ENCODE results near the gene TUBGCP6. TPM values are rescaled to one million over a fixed set of nuclear protein-coding genes. Genes with fewer than 3 reads are reported as not detected.

TUBGCP6 gene
- total RNA-seq, 2 donors from 2014 or later = 52.3 to 80.1 TPM

DNA sequence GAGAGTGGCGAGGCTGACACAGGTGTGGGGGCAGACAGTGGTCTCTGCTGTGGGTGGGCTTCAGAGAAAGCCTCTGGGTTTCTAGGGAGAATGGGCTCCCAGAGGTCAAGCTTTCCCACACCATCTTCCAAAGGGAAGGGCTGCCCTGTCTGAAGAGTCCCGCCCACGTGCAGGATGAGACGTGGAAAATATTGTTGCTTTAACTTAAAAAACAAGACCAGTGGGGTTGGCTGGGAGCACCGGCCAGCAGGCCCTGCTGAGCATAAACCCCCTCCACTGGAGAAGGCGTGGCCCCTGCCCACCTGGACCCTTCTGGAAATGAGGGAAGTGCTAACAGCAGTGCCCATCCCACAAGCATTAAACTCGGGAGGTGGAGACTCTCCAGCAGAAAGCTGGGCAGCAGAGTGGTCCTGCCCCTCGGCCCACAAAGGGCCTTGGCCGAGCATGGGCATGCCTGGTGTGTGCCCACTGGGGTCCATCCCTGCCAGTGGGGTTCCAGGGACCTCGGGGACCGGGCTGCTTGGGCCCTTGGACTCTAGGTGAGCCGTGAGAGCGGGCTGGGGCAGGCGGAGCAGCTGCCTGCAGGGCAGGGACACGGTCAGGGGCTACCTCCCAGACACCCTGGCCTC, 28.7 kb downstream of the TUBGCP6 start:
- no peak for DNase-seq (ENCODE audit: low spot score)

DNA sequence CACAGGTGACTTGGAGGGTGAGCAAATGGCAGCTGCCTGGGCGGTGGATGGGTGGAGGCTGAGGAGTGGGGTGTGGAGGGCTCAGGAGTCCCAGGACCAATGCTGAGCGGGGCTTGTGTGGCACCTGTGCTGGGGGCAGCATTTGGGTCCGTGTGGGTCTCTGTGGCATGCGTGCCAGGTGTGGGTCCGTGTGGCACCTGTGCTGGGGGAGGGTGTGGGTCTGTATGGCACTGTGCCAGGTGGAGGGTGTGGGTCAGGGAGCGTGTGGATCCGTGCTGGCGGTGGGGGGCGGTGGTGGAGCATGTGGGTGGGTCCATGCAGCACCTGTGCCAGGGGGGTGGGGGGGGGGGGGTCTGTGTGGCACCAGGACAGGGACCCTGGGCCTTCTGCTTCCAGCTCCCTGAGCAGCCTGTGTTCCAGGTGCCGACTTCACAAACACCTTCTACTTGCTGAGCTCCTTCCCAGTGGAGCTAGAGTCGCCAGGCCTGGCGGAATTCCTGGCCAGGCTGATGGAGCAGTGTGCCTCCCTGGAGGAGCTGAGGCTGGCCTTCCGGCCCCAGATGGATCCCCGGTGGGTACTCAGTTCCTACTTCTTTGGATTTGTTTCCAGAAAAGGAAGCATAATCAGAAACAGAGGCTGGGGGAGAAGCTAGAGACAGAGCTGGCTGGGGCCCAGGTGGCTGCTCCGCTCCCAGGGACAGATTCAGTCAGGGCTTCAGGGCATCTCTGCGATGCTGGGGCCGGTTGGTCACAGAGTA, 29.3 kb downstream of the TUBGCP6 start:
- ATAC-seq (ENCODE audit: insufficient number of reproducible peaks, low FRiP score, low read depth) (no peak), DNase-seq (ENCODE audit: low spot score) (no peak)
- H3K9me3 ChIP-seq = no peaks in the 10 kb centered on the region
- TF ChIP-seq, protein P1, sequence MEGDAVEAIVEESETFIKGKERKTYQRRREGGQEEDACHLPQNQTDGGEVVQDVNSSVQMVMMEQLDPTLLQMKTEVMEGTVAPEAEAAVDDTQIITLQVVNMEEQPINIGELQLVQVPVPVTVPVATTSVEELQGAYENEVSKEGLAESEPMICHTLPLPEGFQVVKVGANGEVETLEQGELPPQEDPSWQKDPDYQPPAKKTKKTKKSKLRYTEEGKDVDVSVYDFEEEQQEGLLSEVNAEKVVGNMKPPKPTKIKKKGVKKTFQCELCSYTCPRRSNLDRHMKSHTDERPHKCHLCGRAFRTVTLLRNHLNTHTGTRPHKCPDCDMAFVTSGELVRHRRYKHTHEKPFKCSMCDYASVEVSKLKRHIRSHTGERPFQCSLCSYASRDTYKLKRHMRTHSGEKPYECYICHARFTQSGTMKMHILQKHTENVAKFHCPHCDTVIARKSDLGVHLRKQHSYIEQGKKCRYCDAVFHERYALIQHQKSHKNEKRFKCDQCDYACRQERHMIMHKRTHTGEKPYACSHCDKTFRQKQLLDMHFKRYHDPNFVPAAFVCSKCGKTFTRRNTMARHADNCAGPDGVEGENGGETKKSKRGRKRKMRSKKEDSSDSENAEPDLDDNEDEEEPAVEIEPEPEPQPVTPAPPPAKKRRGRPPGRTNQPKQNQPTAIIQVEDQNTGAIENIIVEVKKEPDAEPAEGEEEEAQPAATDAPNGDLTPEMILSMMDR (IDR thresholded peaks at IDR 0.05) = no peak
- peaks cover 42% of the 10 kb centered on the region for H3K36me3 ChIP-seq
- H3K27me3 ChIP-seq (replicated peaks; ENCODE audit: insufficient read depth) = no peaks in the 10 kb centered on the region
- no peaks in the 10 kb centered on the region for H3K4me1 ChIP-seq (ENCODE audit: control insufficient read depth in 1 of 2, low read depth in 2 of 2)
- no peak overlapping the region for H3K4me3 ChIP-seq
- no peak overlapping the region for H3K27ac ChIP-seq

More for the DNA sequence above, 28.7 kb downstream of the TUBGCP6 start:
- peaks cover 43% of the 10 kb centered on the region for H3K36me3 ChIP-seq
- no peak for ATAC-seq (ENCODE audit: insufficient number of reproducible peaks, low FRiP score, low read depth)
- TF ChIP-seq, protein P1 (IDR thresholded peaks at IDR 0.05) = no peak
- no peaks in the 10 kb centered on the region for H3K4me1 ChIP-seq (ENCODE audit: control insufficient read depth in 1 of 2, low read depth in 2 of 2)
- H3K27ac ChIP-seq = no peak overlapping the region
- no peaks in the 10 kb centered on the region for H3K27me3 ChIP-seq (replicated peaks; ENCODE audit: insufficient read depth)
- H3K4me3 ChIP-seq = no peak overlapping the region
- no peaks in the 10 kb centered on the region for H3K9me3 ChIP-seq

DNA sequence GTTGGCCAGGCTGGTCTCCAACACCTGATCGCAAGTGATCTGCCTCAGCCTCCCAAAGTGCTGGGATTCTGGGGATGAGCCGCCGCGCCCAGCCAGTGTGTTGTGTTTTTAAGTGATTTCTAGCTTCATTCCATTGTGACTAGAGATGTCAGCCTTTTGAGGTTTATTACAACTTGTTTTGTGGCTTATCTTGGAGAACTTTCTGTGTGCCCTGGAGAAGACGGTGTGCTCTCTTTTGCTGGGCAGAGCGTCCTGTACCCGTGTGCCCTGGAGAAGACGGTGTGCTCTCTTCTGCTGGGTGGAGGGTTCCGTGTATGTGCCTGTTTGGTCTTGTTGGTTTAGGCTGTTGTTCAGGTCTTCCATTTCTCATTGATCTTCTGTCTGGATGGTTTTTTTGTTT, 31.6 kb downstream of the TUBGCP6 start:
- no peak for ATAC-seq (ENCODE audit: insufficient number of reproducible peaks, low FRiP score, low read depth)
- DNase-seq (ENCODE audit: low spot score) = no peak
- peaks cover 35% of the 10 kb centered on the region for H3K36me3 ChIP-seq
- TF ChIP-seq, protein P1 (IDR thresholded peaks at IDR 0.05) = no peak
- no peaks in the 10 kb centered on the region for H3K27me3 ChIP-seq (replicated peaks; ENCODE audit: insufficient read depth)
- no peak overlapping the region for H3K27ac ChIP-seq
- H3K4me3 ChIP-seq = no peak overlapping the region
- H3K4me1 ChIP-seq (ENCODE audit: control insufficient read depth in 1 of 2, low read depth in 2 of 2) = peaks cover 0 to 9% of the 10 kb centered on the region in 2 donors
- no peaks in the 10 kb centered on the region for H3K9me3 ChIP-seq

DNA sequence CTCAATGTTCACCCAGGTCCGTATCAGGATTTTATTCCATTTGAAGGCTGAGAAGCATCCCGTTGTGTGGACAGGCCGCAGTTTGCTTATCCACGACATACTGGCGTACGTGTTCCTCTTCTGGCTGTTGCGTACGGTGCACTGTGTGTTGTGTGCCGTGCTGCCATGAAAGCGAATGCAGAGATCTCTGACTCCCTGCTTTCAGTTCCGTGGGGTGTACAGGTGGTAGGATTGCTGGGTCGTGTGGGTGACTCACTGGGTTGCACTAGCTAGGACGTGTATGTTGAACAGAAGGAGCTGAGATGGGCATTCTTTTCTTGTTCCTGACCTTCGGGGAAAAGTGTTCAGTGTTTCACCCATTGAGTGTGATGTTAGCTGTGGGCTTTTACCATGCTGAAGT, 33.7 kb downstream of the TUBGCP6 start:
- ATAC-seq (ENCODE audit: insufficient number of reproducible peaks, low FRiP score, low read depth) = no peak
- no peak for DNase-seq (ENCODE audit: low spot score)
- H3K9me3 ChIP-seq = no peaks in the 10 kb centered on the region

More for the DNA sequence above, 33.7 kb downstream of the TUBGCP6 start:
- no peak overlapping the region for H3K4me3 ChIP-seq
- peaks cover 30% of the 10 kb centered on the region for H3K36me3 ChIP-seq
- no peaks in the 10 kb centered on the region for H3K27me3 ChIP-seq (replicated peaks; ENCODE audit: insufficient read depth)
- H3K4me1 ChIP-seq (ENCODE audit: control insufficient read depth in 1 of 2, low read depth in 2 of 2) = peaks cover 0 to 9% of the 10 kb centered on the region in 2 donors
- no peak overlapping the region for H3K27ac ChIP-seq
- TF ChIP-seq, protein P1 (IDR thresholded peaks at IDR 0.05) = no peak

All from thoracic aorta (tissue), 2 donors.